ENCODE measurements around the gene TBC1D5. TPM values are rescaled to one million over a fixed set of nuclear protein-coding genes. Genes with fewer than 3 reads are reported as not detected.

The TBC1D5 gene
- total and polyA plus RNA-seq, 2 donors (not counting 1 experiment from before 2014, with no cell fraction given): 22.6 to 111 TPM

GRCh38 chr3:17340261-17340660 lies 402.2 kb downstream of the TBC1D5 start:
- H2AFZ ChIP-seq (ENCODE audit: insufficient read depth, low read depth, low read length, poor library complexity, severe bottlenecking): no peak overlapping the region
- ChIA-PET POLR2A (no interaction called here), CTCF (no interaction called here)
- H3K4me2 ChIP-seq (replicated peaks; ENCODE audit: low read depth, low read length, poor library complexity, severe bottlenecking): no peak overlapping the region
- Mint-ChIP-seq H3K4me1 (no peaks in the 10 kb centered on the region), H3K27me3 (no peaks in the 10 kb centered on the region), H3K4me3 (no peak overlapping the region), H3K27ac (no peak overlapping the region), H3K9me3 (ENCODE audit: insufficient read depth) (no peaks in the 10 kb centered on the region)
- WGBS (ENCODE audit: insufficient coverage): 100% methylated on average over 1 of the region's 1 CpG
- ATAC-seq (ENCODE audit: low read depth) (no peak), DNase-seq (no peak)
- TF ChIP-seq CTCF (IDR thresholded peaks at IDR 0.05): no peak
- no peak for TF ChIP-seq EZH2 (IDR thresholded peaks at IDR 0.05; ENCODE audit: borderline replicate concordance, insufficient read depth, low read depth, low read length, poor library complexity, severe bottlenecking)
- H3K27ac ChIP-seq (ENCODE audit: low read length in 2 of 2): no peak overlapping the region
- intact Hi-C loops (cut with micrococcal nuclease): no loop called here
- H4K20me1 ChIP-seq (ENCODE audit: control insufficient read depth, insufficient read depth, low read length, poor library complexity, severe bottlenecking): no peaks in the 10 kb centered on the region
- H3K4me3 ChIP-seq (ENCODE audit: control extremely low read depth in 1 of 5, extremely low read depth in 1 of 5, insufficient read depth in 1 of 5, low read depth in 2 of 5, low read length in 4 of 5): no peak overlapping the region
- H3K9ac ChIP-seq (ENCODE audit: low read length): no peak overlapping the region
- no peaks in the 10 kb centered on the region for H3K4me1 ChIP-seq (ENCODE audit: control insufficient read depth in 2 of 2, insufficient read depth in 2 of 2, low read length in 2 of 2)
- no peaks in the 10 kb centered on the region for H3K79me2 ChIP-seq (ENCODE audit: control insufficient read depth, insufficient read depth, low read length)
- H3K27me3 ChIP-seq (replicated peaks in 1 of 4; ENCODE audit: control extremely low read depth in 1 of 4, control insufficient read depth in 3 of 4, insufficient read depth in 4 of 4, low read length in 3 of 4): no peaks in the 10 kb centered on the region
- no peaks in the 10 kb centered on the region for H3K9me3 ChIP-seq (ENCODE audit: control extremely low read depth in 1 of 3, control insufficient read depth in 2 of 3, insufficient read depth in 1 of 3, low read length in 2 of 3)
- peaks cover 0 to 5% of the 10 kb centered on the region in 2 experiments for H3K36me3 ChIP-seq (replicated peaks in 1 of 2; ENCODE audit: control extremely low read depth in 1 of 2, control insufficient read depth in 1 of 2, extremely low read depth in 1 of 2, insufficient read depth in 2 of 2, low read length in 1 of 2)

- whole genome bisulfite sequencing (ENCODE audit: insufficient coverage): 94% methylated on average over 4 of the region's 6 CpGs
- no peak overlapping the region for H2AFZ ChIP-seq (ENCODE audit: insufficient read depth, low read depth, low read length, poor library complexity, severe bottlenecking)
- TF ChIP-seq EZH2 (IDR thresholded peaks at IDR 0.05; ENCODE audit: borderline replicate concordance, insufficient read depth, low read depth, low read length, poor library complexity, severe bottlenecking): no peak
- no peak for TF ChIP-seq CTCF (IDR thresholded peaks at IDR 0.05)
- Mint-ChIP-seq H3K27ac (no peak overlapping the region), H3K27me3 (no peaks in the 10 kb centered on the region), H3K9me3 (ENCODE audit: insufficient read depth) (no peaks in the 10 kb centered on the region), H3K4me1 (no peaks in the 10 kb centered on the region), H3K4me3 (no peak overlapping the region)
- no peak for DNase-seq
- H3K9ac ChIP-seq (ENCODE audit: low read length): no peak overlapping the region
- H3K4me2 ChIP-seq (replicated peaks; ENCODE audit: low read depth, low read length, poor library complexity, severe bottlenecking): no peak overlapping the region
- no peak overlapping the region for H3K27ac ChIP-seq (ENCODE audit: low read length in 2 of 2)
- H3K9me3 ChIP-seq (ENCODE audit: control extremely low read depth in 1 of 3, control insufficient read depth in 2 of 3, insufficient read depth in 1 of 3, low read length in 2 of 3): no peaks in the 10 kb centered on the region
- no peak for ATAC-seq (ENCODE audit: low read depth)
- H3K4me1 ChIP-seq (ENCODE audit: control insufficient read depth in 2 of 2, insufficient read depth in 2 of 2, low read length in 2 of 2): no peaks in the 10 kb centered on the region
- H3K36me3 ChIP-seq (replicated peaks in 1 of 2; ENCODE audit: control extremely low read depth in 1 of 2, control insufficient read depth in 1 of 2, extremely low read depth in 1 of 2, insufficient read depth in 2 of 2, low read length in 1 of 2): peaks cover 0 to 5% of the 10 kb centered on the region in 2 experiments
- ChIA-PET CTCF (no interaction called here), POLR2A (no interaction called here)
- no peak overlapping the region for H3K4me3 ChIP-seq (ENCODE audit: control extremely low read depth in 1 of 5, extremely low read depth in 1 of 5, insufficient read depth in 1 of 5, low read depth in 2 of 5, low read length in 4 of 5)
- H3K27me3 ChIP-seq (replicated peaks in 1 of 4; ENCODE audit: control extremely low read depth in 1 of 4, control insufficient read depth in 3 of 4, insufficient read depth in 4 of 4, low read length in 3 of 4): no peaks in the 10 kb centered on the region
- H4K20me1 ChIP-seq (ENCODE audit: control insufficient read depth, insufficient read depth, low read length, poor library complexity, severe bottlenecking): no peaks in the 10 kb centered on the region
- intact Hi-C loops (cut with micrococcal nuclease): no loop called here
- no peaks in the 10 kb centered on the region for H3K79me2 ChIP-seq (ENCODE audit: control insufficient read depth, insufficient read depth, low read length)
Observed at GRCh38 chr3:17339132-17339575, 403.3 kb downstream of the TBC1D5 start.

Data from B cell (primary cell).